Left lung (tissue), 10 donors: ENCODE data around the gene CTBP1. TPM values are rescaled to one million over a fixed set of nuclear protein-coding genes. Genes with fewer than 3 reads are reported as not detected.

Experiments used
- ATAC-seq: fragments of 200-7000 bp; cut with Tn5 transposase; one replicate; pipeline ENCODE4 v1.9.1; 2020; ENCODE audit warnings: moderate library complexity
- DNase-seq, 4 donors: peaks; one replicate each; pipeline ENCODE4 v3.0.0-alpha.2; 2013 to 2020
- H3K27ac ChIP-seq, 2 donors: fragments of 200-600 bp; sonication (generic) in 1 of 2; one replicate each; pipeline versions ENCODE4 v1.5.0 to v1.8.0; 2020 to 2021
- H3K27me3 ChIP-seq, 2 donors: fragments of 200-600 bp; sonication (generic) in 1 of 2; one replicate each; pipeline versions ENCODE4 v1.5.0 to v1.8.0; 2020 to 2021
- H3K36me3 ChIP-seq, 2 donors: fragments of 200-600 bp; sonication (generic) in 1 of 2; one replicate each; pipeline versions ENCODE4 v1.5.0 to v1.8.0; 2020 to 2021
- H3K4me1 ChIP-seq, 2 donors: fragments of 200-600 bp; one replicate each; pipeline ENCODE4 v1.8.0; 2021
- H3K4me3 ChIP-seq, 2 donors: fragments of 200-600 bp; sonication (generic) in 1 of 2; one replicate each; pipeline versions ENCODE4 v1.5.0 to v1.8.0; 2020 to 2021; ENCODE audit warnings: mild to moderate bottlenecking in 1 of 2
- H3K9me3 ChIP-seq, 2 donors: fragments of 200-600 bp; sonication (generic) in 1 of 2; one replicate each; pipeline versions ENCODE4 v1.5.0 to v1.8.0; 2020 to 2021
- CTCF ChIP-seq, 2 donors: fragments of 200-600 bp; sonication (generic) in 1 of 2; IDR thresholded peaks; one replicate each; pipeline versions ENCODE4 v1.5.0 to v1.8.0; 2021; ENCODE audit warnings: antibody characterized with exemption in 2 of 2
- intact Hi-C, 2 donors: fragments of 100-400 bp; cut with DNase I; formaldehyde crosslinking; loops; one replicate each; pipeline versions ENCODE4 v1.11.2 to v1.14.2; 2022
- polyA plus RNA-seq, 6 donors: library from polyadenylated mRNA; unstranded; fragments of 120-200 nt; gene quantifications; one replicate each; pipeline ENCODE4 v1.2.1, GENCODE V29; 2013; ENCODE audit not compliant: insufficient read length in 6 of 6
- total RNA-seq, 2 donors: library from RNA; stranded (reverse); fragmentation: NEBNext Ultra II Directional; extraction: Animal tissue kit (Norgen Biotek cat#: 25700); gene quantifications; one replicate each; pipeline ENCODE4 v1.2.1, GENCODE V29; 2021
- donor health status: DM: no; HTN: yes; CAD: no.
- donor health status: DM: no; HTN: no; CAD: no.

Gene CTBP1
- total and polyA plus RNA-seq, 8 donors: 93.9 to 167 (median 122) TPM

- DNase-seq (peak in 1 of 4 donors; percentile 72), ATAC-seq (no peak)
- Histone ChIP-seq H3K9me3 (no peaks in the 10 kb centered on the region), H3K36me3 (peaks cover 0 to 86% of the 10 kb centered on the region in 2 donors), H3K4me1 (peaks cover 46 to 65% of the 10 kb centered on the region in 2 donors), H3K27me3 (no peaks in the 10 kb centered on the region), H3K4me3 (no peak overlapping the region), H3K27ac (peak overlapping the region in 1 of 2 donors; percentile 42)
- TF ChIP-seq CTCF (IDR thresholded peaks at IDR 0.05): no peak
- intact Hi-C loops: no loop called here
Measured at GRCh38 chr4:1212546-1213335, 36.2 kb downstream of the CTBP1 start.

- Histone ChIP-seq H3K36me3 (peaks cover 0 to 84% of the 10 kb centered on the region in 2 donors), H3K27ac (peak overlapping the region; percentile 11 to 42)
- no peak for TF ChIP-seq CTCF (IDR thresholded peaks at IDR 0.05)
Measured at GRCh38 chr4:1211891-1212545, 36.9 kb downstream of the CTBP1 start.

GRCh38 chr4:1211371-1211770 lies 37.6 kb downstream of the CTBP1 start:
- no peak for ATAC-seq
- Histone ChIP-seq H3K36me3 (peaks cover 0 to 77% of the 10 kb centered on the region in 2 donors), H3K27ac (peak overlapping the region; percentile 11 to 42), H3K4me1 (peaks cover 42 to 53% of the 10 kb centered on the region in 2 donors), H3K9me3 (no peaks in the 10 kb centered on the region), H3K4me3 (no peak overlapping the region), H3K27me3 (no peaks in the 10 kb centered on the region)
- TF ChIP-seq CTCF (IDR thresholded peaks at IDR 0.05): no peak
- peak in 2 of 4 donors; percentile 4 to 47 for DNase-seq
- intact Hi-C loops: no loop called here

More at GRCh38 chr4:1211891-1212545, 36.9 kb downstream of the CTBP1 start:
- DNase-seq (peak in 1 of 4 donors; percentile 71), ATAC-seq (no peak)
- H3K4me1 ChIP-seq: peaks cover 46 to 59% of the 10 kb centered on the region in 2 donors
- intact Hi-C loops: no loop called here
- no peaks in the 10 kb centered on the region for H3K27me3 ChIP-seq
- H3K4me3 ChIP-seq: no peak overlapping the region
- H3K9me3 ChIP-seq: no peaks in the 10 kb centered on the region

- Histone ChIP-seq H3K27me3 (no peaks in the 10 kb centered on the region), H3K36me3 (peaks cover 0 to 73% of the 10 kb centered on the region in 2 donors), H3K27ac (peak overlapping the region; percentile 27 to 39), H3K9me3 (no peaks in the 10 kb centered on the region), H3K4me1 (peaks cover 42 to 49% of the 10 kb centered on the region in 2 donors), H3K4me3 (no peak overlapping the region)
- peak in 2 of 4 donors; percentile 31 to 65 for DNase-seq
- intact Hi-C loops: no loop called here
- TF ChIP-seq CTCF (IDR thresholded peaks at IDR 0.05): no peak
- ATAC-seq: no peak
Measured at GRCh38 chr4:1210971-1211370, 38.0 kb downstream of the CTBP1 start.

- DNase-seq: peak in 2 of 4 donors; percentile 30 to 68
Measured at GRCh38 chr4:1210241-1210841, 38.6 kb downstream of the CTBP1 start.

More at GRCh38 chr4:1210241-1210841, 38.6 kb downstream of the CTBP1 start:
- intact Hi-C loops: no loop called here
- no peak overlapping the region for H3K4me3 ChIP-seq
- TF ChIP-seq CTCF (IDR thresholded peaks at IDR 0.05): no peak
- peaks cover 42 to 48% of the 10 kb centered on the region in 2 donors for H3K4me1 ChIP-seq
- peak overlapping the region; percentile 39 to 53 for H3K27ac ChIP-seq
- ATAC-seq: no peak
- no peaks in the 10 kb centered on the region for H3K9me3 ChIP-seq
- peaks cover 0 to 67% of the 10 kb centered on the region in 2 donors for H3K36me3 ChIP-seq
- no peaks in the 10 kb centered on the region for H3K27me3 ChIP-seq
